Myocyte (in vitro differentiated cells): Measurements from ENCODE around the gene SKA1. TPM values are rescaled to one million over a fixed set of nuclear protein-coding genes. Genes with fewer than 3 reads are reported as not detected.

Experiments used
- DNase-seq: peaks from one replicate; pipeline ENCODE4 v3.0.0-alpha.2; 2012; ENCODE audit warnings: low read depth
- polyA plus RNA-seq: library from polyadenylated mRNA; unstranded; fragments of >200 nt; gene quantifications from one replicate; pipeline ENCODE4 v1.2.1, GENCODE V29; 2012; ENCODE audit warnings: missing spikeins
- total RNA-seq: library from RNA; depleted of rRNA; stranded (reverse); fragments of >200 nt; gene quantifications from 2 replicates; pipeline ENCODE4 v1.2.3, GENCODE V29; 2014

SKA1 gene
- 0.10 and 0.11 TPM in 2 replicates for total RNA-seq
- 0.15 TPM for polyA plus RNA-seq

- DNase-seq: peak; percentile 94
Measured at GRCh38 chr18:50374753-50375391, at the start of gene SKA1. TSS of gene SKA1 (plus strand) at chr18:50375046. CDS start at chr18:50375831, 785 bp downstream.

- DNase-seq: no peak
Measured at GRCh38 chr18:50327983-50328382, 46.9 kb upstream of the SKA1 start.

- no peak for DNase-seq
Measured at GRCh38 chr18:50330176-50330575, 44.7 kb upstream of the SKA1 start.

GRCh38 chr18:50331691-50332090, 43.2 kb upstream of the SKA1 start:
- no peak for DNase-seq

- DNase-seq: no peak
Measured at GRCh38 chr18:50334546-50335152, 40.2 kb upstream of the SKA1 start.

- no peak for DNase-seq
Measured at GRCh38 chr18:50338122-50338521, 36.7 kb upstream of the SKA1 start.

GRCh38 chr18:50338715-50339114, 36.1 kb upstream of the SKA1 start:
- no peak for DNase-seq

GRCh38 chr18:50340078-50340477, 34.8 kb upstream of the SKA1 start:
- no peak for DNase-seq

GRCh38 chr18:50341443-50341842, 33.4 kb upstream of the SKA1 start:
- no peak for DNase-seq

GRCh38 chr18:50350699-50351098, 24.1 kb upstream of the SKA1 start:
- no peak for DNase-seq

- peak; percentile 29 for DNase-seq
Measured at GRCh38 chr18:50356036-50356945, 18.6 kb upstream of the SKA1 start.

- no peak for DNase-seq
Measured at GRCh38 chr18:50358844-50359243, 16.0 kb upstream of the SKA1 start.

- DNase-seq: no peak
Measured at GRCh38 chr18:50359806-50360205, 15.0 kb upstream of the SKA1 start.

- DNase-seq: no peak
Measured at GRCh38 chr18:50360611-50361010, 14.2 kb upstream of the SKA1 start.

- DNase-seq: no peak
Measured at GRCh38 chr18:50369672-50370071, 5.2 kb upstream of the SKA1 start.

GRCh38 chr18:50372743-50373142, 2.1 kb upstream of the SKA1 start:
- no peak for DNase-seq

GRCh38 chr18:50373561-50374219, 1.2 kb upstream of the SKA1 start:
- DNase-seq: no peak

- no peak for DNase-seq
Measured at GRCh38 chr18:50374220-50374752, 560 bp upstream of the SKA1 start.

GRCh38 chr18:50377061-50377798, 2.4 kb downstream of the SKA1 start:
- DNase-seq: no peak

- no peak for DNase-seq
Measured at GRCh38 chr18:50388988-50389387, 14.1 kb downstream of the SKA1 start.

GRCh38 chr18:50393802-50394201, 19.0 kb downstream of the SKA1 start:
- DNase-seq: no peak
